Activated CD8-positive, alpha-beta T cell treated with anti-CD3 and anti-CD28 coated beads, Interleukin-2, amount 10 ng/mL, durations not matched to agents 7 days and 5 days (primary cell): ENCODE results near the gene SHROOM2. TPM values are rescaled to one million over a fixed set of nuclear protein-coding genes. Genes with fewer than 3 reads are reported as not detected.

Source experiments
- ATAC-seq: fragments of 150-1000 bp; cut with Tn5 transposase; one replicate; pipeline ENCODE4 v1.10.0; 2021; ENCODE audit warnings: moderate library complexity
- CTCF ChIA-PET: fragments of 350-600 bp; sonication (Branson Sonifier 250); formaldehyde crosslinking; loops from one replicate; lab custom pipeline; 2021; ENCODE audit warnings: antibody characterized with exemption; lab: Charles Lee
- POLR2A ChIA-PET: fragments of 350-600 bp; sonication (Branson Sonifier 250); formaldehyde crosslinking; loops from one replicate; lab custom pipeline; 2021; ENCODE audit warnings: antibody characterized with exemption; lab: Charles Lee
- DNase-seq: peaks from one replicate; pipeline ENCODE4 v3.0.0-alpha.2; 2020
- H3K27ac Mint-ChIP-seq: one replicate; pipeline ENCODE4 v1.8.0; 2021; ENCODE audit warnings: mild to moderate bottlenecking, mixed read lengths
- H3K27me3 Mint-ChIP-seq: one replicate; pipeline ENCODE4 v1.8.0; 2021; ENCODE audit warnings: low read depth, mixed read lengths
- H3K36me3 Mint-ChIP-seq: one replicate; pipeline ENCODE4 v1.8.0; 2021; ENCODE audit warnings: low read depth, mixed read lengths
- H3K4me1 Mint-ChIP-seq: one replicate; pipeline ENCODE4 v1.8.0; 2021; ENCODE audit warnings: low read depth, mixed read lengths
- H3K4me3 Mint-ChIP-seq: one replicate; pipeline ENCODE4 v1.8.0; 2021; ENCODE audit warnings: mild to moderate bottlenecking, mixed read lengths
- H3K9me3 Mint-ChIP-seq: one replicate; pipeline ENCODE4 v1.8.0; 2022; ENCODE audit warnings: mixed read lengths; ENCODE audit not compliant: insufficient read depth
- total RNA-seq, 2 experiments: library from RNA; stranded (reverse); gene quantifications; one replicate each; pipeline ENCODE4 v1.2.3, GENCODE V29; 2021

Gene SHROOM2
- total RNA-seq, 2 experiments from 2014 or later, result not detected

GRCh38 chrX:9895225-9895912 is 109.1 kb downstream of the SHROOM2 start:
- CTCF ChIA-PET, result no interaction called here

GRCh38 chrX:9897761-9898161 is 111.5 kb downstream of the SHROOM2 start:
- DNase-seq (no peak), ATAC-seq (no peak)
- POLR2A ChIA-PET, result no interaction called here
- peaks cover 6% of the 10 kb centered on the region for H3K27me3 Mint-ChIP-seq
- no peaks in the 10 kb centered on the region for H3K36me3 Mint-ChIP-seq
- H3K9me3 Mint-ChIP-seq, result no peaks in the 10 kb centered on the region
- no peaks in the 10 kb centered on the region for H3K4me1 Mint-ChIP-seq
- CTCF ChIA-PET, result no interaction called here
- H3K4me3 Mint-ChIP-seq, result no peak overlapping the region
- no peak overlapping the region for H3K27ac Mint-ChIP-seq

More at GRCh38 chrX:9895225-9895912, 109.1 kb downstream of the SHROOM2 start:
- Mint-ChIP-seq H3K27ac (no peak overlapping the region), H3K9me3 (no peaks in the 10 kb centered on the region), H3K36me3 (no peaks in the 10 kb centered on the region), H3K27me3 (peaks cover 4% of the 10 kb centered on the region), H3K4me3 (no peak overlapping the region), H3K4me1 (no peaks in the 10 kb centered on the region)
- POLR2A ChIA-PET, result no interaction called here
- DNase-seq (no peak), ATAC-seq (no peak)

GRCh38 chrX:9899640-9900111 is 113.4 kb downstream of the SHROOM2 start:
- ATAC-seq, result no peak
- POLR2A ChIA-PET, result no interaction called here

GRCh38 chrX:9902656-9903055 is 116.4 kb downstream of the SHROOM2 start:
- no peak for DNase-seq
- H3K4me3 Mint-ChIP-seq, result no peak overlapping the region
- CTCF ChIA-PET, result interaction anchor here (0.8 kb wide), 1 partner anchor 217 kb away, joined by 3 read pairs; no protein-coding TSS in a partner anchor
- peaks cover 6% of the 10 kb centered on the region for H3K27me3 Mint-ChIP-seq
- POLR2A ChIA-PET, result no interaction called here
- no peak overlapping the region for H3K27ac Mint-ChIP-seq
- H3K36me3 Mint-ChIP-seq, result no peaks in the 10 kb centered on the region
- no peaks in the 10 kb centered on the region for H3K9me3 Mint-ChIP-seq
- no peak for ATAC-seq
- no peaks in the 10 kb centered on the region for H3K4me1 Mint-ChIP-seq

More at GRCh38 chrX:9899640-9900111, 113.4 kb downstream of the SHROOM2 start:
- Mint-ChIP-seq H3K27me3 (peaks cover 6% of the 10 kb centered on the region), H3K27ac (no peak overlapping the region), H3K4me1 (no peaks in the 10 kb centered on the region), H3K9me3 (no peaks in the 10 kb centered on the region), H3K4me3 (no peak overlapping the region), H3K36me3 (no peaks in the 10 kb centered on the region)
- no peak for DNase-seq
- CTCF ChIA-PET, result no interaction called here

- DNase-seq (no peak), ATAC-seq (no peak)
- no peaks in the 10 kb centered on the region for H3K36me3 Mint-ChIP-seq
- no peaks in the 10 kb centered on the region for H3K9me3 Mint-ChIP-seq
- CTCF ChIA-PET, result no interaction called here
- no peak overlapping the region for H3K27ac Mint-ChIP-seq
- no peaks in the 10 kb centered on the region for H3K4me1 Mint-ChIP-seq
- H3K4me3 Mint-ChIP-seq, result no peak overlapping the region
- peaks cover 6% of the 10 kb centered on the region for H3K27me3 Mint-ChIP-seq
- POLR2A ChIA-PET, result no interaction called here
Measured at GRCh38 chrX:9903146-9903545, 116.9 kb downstream of the SHROOM2 start.

- no peaks in the 10 kb centered on the region for H3K36me3 Mint-ChIP-seq
- no peaks in the 10 kb centered on the region for H3K9me3 Mint-ChIP-seq
- no peaks in the 10 kb centered on the region for H3K4me1 Mint-ChIP-seq
- H3K27me3 Mint-ChIP-seq, result peaks cover 2% of the 10 kb centered on the region
- POLR2A ChIA-PET, result no interaction called here
- no peak overlapping the region for H3K27ac Mint-ChIP-seq
- ATAC-seq (no peak), DNase-seq (no peak)
- CTCF ChIA-PET, result no interaction called here
- no peak overlapping the region for H3K4me3 Mint-ChIP-seq
Measured at GRCh38 chrX:9905288-9905687, 119.1 kb downstream of the SHROOM2 start.

GRCh38 chrX:9905721-9906120 is 119.5 kb downstream of the SHROOM2 start:
- ATAC-seq (no peak), DNase-seq (no peak)
- Mint-ChIP-seq H3K27me3 (peaks cover 2% of the 10 kb centered on the region), H3K9me3 (no peaks in the 10 kb centered on the region), H3K36me3 (no peaks in the 10 kb centered on the region), H3K27ac (no peak overlapping the region), H3K4me3 (no peak overlapping the region), H3K4me1 (no peaks in the 10 kb centered on the region)
- CTCF ChIA-PET, result no interaction called here
- POLR2A ChIA-PET, result no interaction called here

- Mint-ChIP-seq H3K9me3 (no peaks in the 10 kb centered on the region), H3K36me3 (no peaks in the 10 kb centered on the region), H3K4me3 (no peak overlapping the region), H3K27me3 (peaks cover 8% of the 10 kb centered on the region), H3K4me1 (no peaks in the 10 kb centered on the region), H3K27ac (no peak overlapping the region)
- ATAC-seq (no peak), DNase-seq (no peak)
- ChIA-PET POLR2A (no interaction called here), CTCF (no interaction called here)
Measured at GRCh38 chrX:9906919-9907318, 120.7 kb downstream of the SHROOM2 start.

- no peak for DNase-seq
- H3K9me3 Mint-ChIP-seq, result no peaks in the 10 kb centered on the region
- ChIA-PET POLR2A (no interaction called here), CTCF (no interaction called here)
- no peak for ATAC-seq
- no peaks in the 10 kb centered on the region for H3K4me1 Mint-ChIP-seq
- H3K27me3 Mint-ChIP-seq, result peaks cover 8% of the 10 kb centered on the region
- H3K27ac Mint-ChIP-seq, result no peak overlapping the region
- no peaks in the 10 kb centered on the region for H3K36me3 Mint-ChIP-seq
- H3K4me3 Mint-ChIP-seq, result no peak overlapping the region
Measured at GRCh38 chrX:9907645-9908387, 121.6 kb downstream of the SHROOM2 start.

GRCh38 chrX:9909254-9909653 is 123.0 kb downstream of the SHROOM2 start:
- H3K27ac Mint-ChIP-seq, result no peak overlapping the region
- H3K27me3 Mint-ChIP-seq, result peaks cover 8% of the 10 kb centered on the region
- no peaks in the 10 kb centered on the region for H3K4me1 Mint-ChIP-seq
- H3K9me3 Mint-ChIP-seq, result no peaks in the 10 kb centered on the region
- no peak for ATAC-seq
- ChIA-PET POLR2A (no interaction called here), CTCF (no interaction called here)
- no peaks in the 10 kb centered on the region for H3K36me3 Mint-ChIP-seq
- DNase-seq, result no peak
- H3K4me3 Mint-ChIP-seq, result no peak overlapping the region

GRCh38 chrX:9911487-9911886 is 125.3 kb downstream of the SHROOM2 start:
- Mint-ChIP-seq H3K4me1 (no peaks in the 10 kb centered on the region), H3K36me3 (no peaks in the 10 kb centered on the region), H3K27ac (no peak overlapping the region), H3K9me3 (no peaks in the 10 kb centered on the region), H3K4me3 (no peak overlapping the region), H3K27me3 (peaks cover 10% of the 10 kb centered on the region)
- ChIA-PET POLR2A (no interaction called here), CTCF (no interaction called here)
- DNase-seq (no peak), ATAC-seq (no peak)

GRCh38 chrX:9912351-9913145 is 126.3 kb downstream of the SHROOM2 start:
- no peak for ATAC-seq
- Mint-ChIP-seq H3K4me1 (no peaks in the 10 kb centered on the region), H3K36me3 (no peaks in the 10 kb centered on the region), H3K27me3 (peaks cover 13% of the 10 kb centered on the region), H3K9me3 (no peaks in the 10 kb centered on the region), H3K4me3 (no peak overlapping the region), H3K27ac (no peak overlapping the region)
- POLR2A ChIA-PET, result no interaction called here
- DNase-seq, result no peak
- CTCF ChIA-PET, result no interaction called here
